ENCODE measurements around the gene NET1.

GRCh38 chr10:5466451-5467206, 54.3 kb downstream of the NET1 start:
- TF ChIP-seq EZH2phosphoT487 (IDR thresholded peaks at IDR 0.05; ENCODE audit: insufficient read depth, low read depth) (no peak), EZH2 (IDR thresholded peaks at IDR 0.05; ENCODE audit: insufficient read depth, poor library complexity, severe bottlenecking) (no peak)

Measured in GM23248 (cell line).